Left renal cortex interstitium (tissue), 4 donors: ENCODE results near the gene NLRP5. TPM values are rescaled to one million over a fixed set of nuclear protein-coding genes. Genes with fewer than 3 reads are reported as not detected.
"Not testable (repeated sequence)": the region's sequence is repeated elsewhere in the genome, so short reads cannot be mapped to it uniquely, and the experiment has no call there.

Experiments used
- DNase-seq, 4 donors: peaks; one replicate each; pipeline ENCODE4 v3.0.0-alpha.2; 2013; ENCODE audit warnings: low read depth in 4 of 4, low spot score in 2 of 4, missing footprints in 1 of 4
- polyA plus RNA-seq, 4 donors: library from polyadenylated mRNA; unstranded; fragments of 120-200 nt; gene quantifications; one replicate each; pipeline ENCODE4 v1.2.1, GENCODE V29; 2013; ENCODE audit not compliant: insufficient read length in 4 of 4

The NLRP5 gene
- not detected for polyA plus RNA-seq

DNA sequence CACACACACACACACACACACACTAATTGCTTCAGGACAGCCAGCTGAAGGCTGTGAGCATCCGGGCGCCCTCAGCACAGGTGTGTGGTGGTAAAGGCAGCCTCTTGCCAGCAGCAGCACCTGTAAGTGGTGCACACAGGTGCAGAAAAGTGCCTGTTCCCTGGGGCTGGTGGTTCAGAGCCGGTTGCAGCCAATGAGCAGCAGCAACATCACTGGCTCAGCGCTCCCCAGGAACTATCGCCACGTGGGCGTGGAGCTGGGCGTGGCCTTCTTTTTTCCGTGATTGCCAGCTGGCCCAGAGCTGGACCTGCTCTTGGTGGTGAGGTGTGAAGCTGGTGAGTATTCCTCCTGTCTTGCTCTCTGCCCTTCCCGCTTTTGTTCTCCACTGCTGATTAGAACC lies at the start of gene NLRP5:
TSS of gene NLRP5 (plus strand) at position 289 of the 400 bp plus-strand sequence.
- DNase-seq = no peak

DNA sequence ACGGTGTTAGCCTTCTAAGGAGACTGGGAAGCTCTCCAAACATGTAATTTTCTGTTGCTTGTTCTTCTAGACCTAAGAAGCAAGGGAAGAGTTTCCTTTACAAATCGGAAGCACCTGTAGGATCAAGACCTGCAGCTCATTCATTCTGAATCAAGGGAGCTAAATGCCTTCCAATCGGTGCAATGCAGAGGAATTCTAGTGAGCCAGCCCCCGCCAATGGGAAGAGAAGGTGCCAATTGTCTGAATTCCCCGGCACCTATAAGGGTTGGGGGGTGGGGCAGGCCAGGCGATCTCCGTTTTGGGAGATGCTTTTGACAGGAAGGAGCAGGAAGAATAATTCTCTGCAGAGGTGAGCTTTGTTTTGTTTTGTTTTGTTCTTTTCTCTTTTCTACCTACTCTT lies 47.4 kb upstream of the NLRP5 start:
- no peak for DNase-seq

DNA sequence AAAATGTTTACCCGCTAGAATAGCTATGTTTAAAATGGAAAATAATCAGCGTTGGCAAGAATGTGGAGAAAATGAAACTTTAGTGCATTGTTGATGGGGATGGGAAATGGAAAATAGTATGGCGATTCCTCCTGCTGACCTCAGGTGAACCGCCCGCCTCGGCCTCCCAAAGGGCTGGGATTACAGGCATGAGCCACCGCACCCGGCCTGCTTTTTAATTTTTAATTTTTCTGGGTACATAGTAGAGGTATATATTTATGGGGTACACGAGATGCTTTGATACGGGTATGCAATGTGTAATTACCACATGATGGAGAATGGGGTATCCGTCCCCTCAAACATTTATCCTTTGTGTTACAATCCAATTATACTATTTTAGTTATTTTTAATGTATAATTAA lies 46.3 kb upstream of the NLRP5 start:
- no peak for DNase-seq

GRCh38 chr19:55947532-55947931 lies 39.0 kb upstream of the NLRP5 start, which contains the start of gene NLRP8:
TSS of gene NLRP8 (plus strand) at chr19:55947832.
- no peak for DNase-seq

- DNase-seq = not testable (repeated sequence)
Observed at GRCh38 chr19:55950566-55950965, 36.0 kb upstream of the NLRP5 start.

- no peak for DNase-seq
Observed at GRCh38 chr19:55956431-55956830, 30.1 kb upstream of the NLRP5 start.

DNA sequence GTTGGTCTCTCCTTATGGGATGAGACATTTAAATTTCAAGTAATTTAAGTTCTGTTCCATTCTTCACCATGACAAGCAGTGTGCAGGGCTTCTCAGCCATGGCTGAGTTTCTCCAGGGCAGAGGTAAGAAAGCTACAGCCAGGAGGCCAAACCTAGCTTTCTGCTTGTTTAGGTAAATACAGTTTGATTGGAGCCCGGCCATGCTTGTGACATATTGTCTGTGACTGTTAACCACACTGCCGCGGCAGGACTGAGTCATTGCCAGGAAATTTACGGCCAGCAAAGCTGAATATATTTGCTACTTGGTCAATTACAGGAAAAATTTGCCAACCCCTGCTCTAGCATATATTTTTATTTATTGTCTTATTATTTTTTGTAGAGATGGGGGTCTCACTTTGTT lies 28.2 kb upstream of the NLRP5 start:
- DNase-seq = no peak

DNA sequence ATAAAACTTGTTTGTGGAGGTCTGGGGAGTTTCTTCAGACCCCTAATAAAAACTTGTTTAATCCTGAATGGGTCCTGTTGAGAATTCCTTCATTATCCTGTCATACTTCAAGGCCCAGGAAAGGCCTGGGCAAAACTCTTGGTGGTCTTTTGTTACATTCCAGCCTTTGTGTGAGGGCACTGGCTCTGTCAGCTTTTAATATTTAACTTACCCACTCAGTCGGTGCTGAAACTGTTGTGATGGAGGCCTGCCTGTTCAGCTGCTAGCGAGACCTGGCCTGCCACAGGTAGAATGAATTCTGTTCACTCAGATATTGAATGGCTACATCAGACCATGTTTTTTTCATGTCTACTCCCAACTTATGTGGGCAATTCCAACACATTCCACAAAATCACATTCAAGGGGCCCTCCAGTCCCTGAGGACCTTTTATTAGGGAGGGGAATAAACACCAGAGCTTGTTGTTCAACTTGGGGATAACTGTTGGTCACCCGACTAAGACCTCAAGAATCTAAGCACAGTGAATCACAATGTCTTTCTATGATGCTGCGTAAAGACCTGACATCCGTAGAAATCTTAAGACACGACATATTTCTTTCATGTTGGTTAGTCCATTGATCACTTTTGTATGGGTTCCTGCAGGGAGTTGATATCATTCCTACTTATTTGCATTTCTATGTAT lies 26.4 kb upstream of the NLRP5 start:
- no peak for DNase-seq

- no peak for DNase-seq
Observed at GRCh38 chr19:55962186-55962585, 24.4 kb upstream of the NLRP5 start.

DNA sequence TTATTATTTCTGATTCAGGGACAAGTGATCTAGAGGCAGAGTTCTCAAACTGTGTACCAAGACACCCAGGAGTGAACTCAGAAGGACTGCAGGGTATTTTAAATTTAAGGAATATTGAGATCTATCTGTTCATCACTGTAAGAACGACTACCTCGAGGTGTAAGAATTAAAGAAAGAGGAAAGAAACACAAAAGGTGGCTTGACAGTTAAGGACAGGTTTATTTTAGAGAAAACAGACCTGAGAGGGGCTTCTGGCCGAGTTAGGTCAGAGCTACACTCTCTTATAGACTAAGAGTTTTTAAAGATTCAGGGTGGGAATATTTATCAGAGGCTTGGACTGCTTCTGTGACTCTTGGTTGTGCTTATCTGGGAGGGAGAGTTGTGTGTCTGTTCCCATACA lies 12.6 kb upstream of the NLRP5 start:
- DNase-seq = no peak

DNA sequence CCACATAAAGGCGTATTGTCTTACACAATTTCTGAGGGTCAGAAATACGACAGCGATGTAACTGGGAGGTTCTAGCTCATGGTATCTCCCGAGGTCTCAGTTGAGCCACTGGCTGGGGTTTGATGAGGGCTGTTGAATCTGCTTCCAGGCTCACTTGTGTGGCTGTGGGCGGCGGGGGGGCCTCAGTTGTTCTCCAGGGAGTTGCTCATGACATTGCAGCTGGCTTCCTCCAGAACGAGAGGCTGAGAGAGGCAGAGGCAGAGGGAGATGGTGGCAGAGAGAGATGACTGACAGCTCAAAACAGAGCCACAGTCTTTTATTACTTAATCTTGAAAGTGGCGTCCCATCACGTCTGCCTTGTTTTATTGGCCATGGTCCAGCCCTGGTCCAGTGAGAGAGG lies 6.2 kb upstream of the NLRP5 start:
- no peak for DNase-seq

GRCh38 chr19:55985254-55985653 lies 1.3 kb upstream of the NLRP5 start:
- DNase-seq = no peak

DNA sequence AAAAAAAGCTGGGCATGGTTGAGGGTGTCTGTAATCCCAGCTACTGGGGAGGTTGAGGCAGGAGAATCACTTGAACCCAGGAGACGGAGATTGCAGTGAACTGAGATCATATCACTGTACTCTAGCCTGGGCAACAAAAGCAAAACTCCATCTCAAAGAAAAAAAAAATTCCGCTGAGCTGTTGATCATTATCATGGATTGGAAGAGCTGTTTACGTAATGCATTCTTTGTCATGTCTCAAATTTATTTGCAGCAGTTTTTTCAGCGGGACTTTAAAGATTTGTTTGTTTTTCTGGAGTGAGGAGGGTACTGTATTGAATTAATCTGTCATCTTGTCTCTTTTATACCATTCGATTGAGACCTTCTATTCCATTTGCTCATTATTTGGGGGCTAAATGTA lies 4.3 kb downstream of the NLRP5 start:
- no peak for DNase-seq

- DNase-seq = no peak
Observed at GRCh38 chr19:55993492-55993891, 6.9 kb downstream of the NLRP5 start.

- no peak for DNase-seq
Observed at GRCh38 chr19:56014765-56015164, 28.2 kb downstream of the NLRP5 start.

GRCh38 chr19:56015756-56016155 lies 29.2 kb downstream of the NLRP5 start:
- DNase-seq = peak in 3 of 4 donors; percentile 0 to 10 (median 9)

GRCh38 chr19:56019325-56019724 lies 32.8 kb downstream of the NLRP5 start:
- not testable (repeated sequence) for DNase-seq

GRCh38 chr19:56020355-56020975 lies 33.9 kb downstream of the NLRP5 start:
- DNase-seq = not testable (repeated sequence)

- DNase-seq = no peak
Observed at GRCh38 chr19:56026769-56027168, 40.2 kb downstream of the NLRP5 start.

GRCh38 chr19:56053596-56053995 lies 67.0 kb downstream of the NLRP5 start:
- DNase-seq = no peak

- DNase-seq = peak in 3 of 4 donors; percentile 29 to 52 (median 49)
Observed at GRCh38 chr19:56066152-56067023, 79.8 kb downstream of the NLRP5 start.
